HUES64 (cell line): ENCODE measurements around the gene SCN7A.

ENCODE experiments used
- H3K27ac ChIP-seq: 2 replicates; pipeline ENCODE4 v1.7.0; 2013; ENCODE audit warnings: low read depth, low read length, inconsistent platforms
- H3K27me3 ChIP-seq: 2 replicates; pipeline ENCODE4 v1.6.1; 2013; ENCODE audit warnings: mild to moderate bottlenecking, low read length; ENCODE audit not compliant: insufficient read depth
- H3K36me3 ChIP-seq: 2 replicates; pipeline ENCODE4 v1.6.1; 2013; ENCODE audit warnings: mild to moderate bottlenecking, low read length; ENCODE audit not compliant: insufficient read depth
- H3K4me1 ChIP-seq: 2 replicates; pipeline ENCODE4 v1.6.1; 2013; ENCODE audit warnings: mild to moderate bottlenecking, low read length, moderate library complexity; ENCODE audit not compliant: insufficient read depth
- H3K4me3 ChIP-seq: 2 replicates; pipeline ENCODE4 v1.5.1; 2013; ENCODE audit warnings: mild to moderate bottlenecking, low read length, moderate library complexity
- H3K9ac ChIP-seq: 2 replicates; pipeline ENCODE4 v1.6.1; 2013; ENCODE audit warnings: mild to moderate bottlenecking, low read depth, low read length
- H3K9me3 ChIP-seq: 2 replicates; pipeline ENCODE4 v1.6.1; 2013; ENCODE audit warnings: low read depth, low read length; ENCODE audit not compliant: insufficient read depth
- WGBS: fragments of 150-250, 120-280 bp; methylation state at CpG from one replicate; pipeline ENCODE4 v1.1.7; 2013; ENCODE audit warnings: missing lambda C conversion rate; 5-methylcytosine and 5-hydroxymethylcytosine counted together

The SCN7A gene

GRCh38 chr2:166393008-166393407, 101.0 kb downstream of the SCN7A start:
- WGBS, result 92% methylated on average over 3 of the region's 3 CpGs
- Histone ChIP-seq H3K4me3 (no peak overlapping the region), H3K9ac (no peak overlapping the region), H3K9me3 (no peaks in the 10 kb centered on the region), H3K36me3 (no peaks in the 10 kb centered on the region), H3K27ac (no peak overlapping the region), H3K4me1 (no peaks in the 10 kb centered on the region), H3K27me3 (no peaks in the 10 kb centered on the region)

- Histone ChIP-seq H3K27ac (no peak overlapping the region), H3K9me3 (no peaks in the 10 kb centered on the region), H3K4me1 (no peaks in the 10 kb centered on the region), H3K9ac (no peak overlapping the region), H3K27me3 (no peaks in the 10 kb centered on the region), H3K36me3 (no peaks in the 10 kb centered on the region), H3K4me3 (no peak overlapping the region)
- 93% methylated on average over 3 of the region's 3 CpGs for WGBS
Measured at GRCh38 chr2:166388481-166389070, 105.5 kb downstream of the SCN7A start.

GRCh38 chr2:166385313-166385712, 108.7 kb downstream of the SCN7A start:
- no peak overlapping the region for H3K4me3 ChIP-seq
- H3K27me3 ChIP-seq, result no peaks in the 10 kb centered on the region
- WGBS, result 92% methylated on average over 1 of the region's 1 CpG
- H3K9me3 ChIP-seq, result no peaks in the 10 kb centered on the region
- H3K27ac ChIP-seq, result no peak overlapping the region
- H3K36me3 ChIP-seq, result no peaks in the 10 kb centered on the region
- H3K4me1 ChIP-seq, result no peaks in the 10 kb centered on the region
- H3K9ac ChIP-seq, result no peak overlapping the region

GRCh38 chr2:166384774-166385173, 109.3 kb downstream of the SCN7A start:
- Histone ChIP-seq H3K27me3 (no peaks in the 10 kb centered on the region), H3K9me3 (no peaks in the 10 kb centered on the region), H3K9ac (no peak overlapping the region), H3K36me3 (no peaks in the 10 kb centered on the region), H3K4me1 (no peaks in the 10 kb centered on the region), H3K4me3 (no peak overlapping the region), H3K27ac (no peak overlapping the region)
- 96% methylated on average over 5 of the region's 8 CpGs for WGBS

GRCh38 chr2:166382448-166382847, 111.6 kb downstream of the SCN7A start:
- H3K27me3 ChIP-seq, result peaks cover 7% of the 10 kb centered on the region; the same call in 1 of the 2 replicates
- no peak overlapping the region for H3K27ac ChIP-seq
- H3K36me3 ChIP-seq, result no peaks in the 10 kb centered on the region
- H3K9ac ChIP-seq, result no peak overlapping the region
- no peaks in the 10 kb centered on the region for H3K4me1 ChIP-seq
- H3K4me3 ChIP-seq, result no peak overlapping the region
- H3K9me3 ChIP-seq, result no peaks in the 10 kb centered on the region
- WGBS, result 100% methylated on average over 2 of the region's 3 CpGs

GRCh38 chr2:166380615-166381014, 113.4 kb downstream of the SCN7A start:
- no peak overlapping the region for H3K9ac ChIP-seq
- no peak overlapping the region for H3K27ac ChIP-seq
- H3K27me3 ChIP-seq, result peaks cover 18% of the 10 kb centered on the region; the same call in 1 of the 2 replicates
- no peaks in the 10 kb centered on the region for H3K36me3 ChIP-seq
- H3K9me3 ChIP-seq, result no peaks in the 10 kb centered on the region
- H3K4me1 ChIP-seq, result peaks cover 7% of the 10 kb centered on the region; the same call in 1 of the 2 replicates
- WGBS, result 91% methylated on average over 1 of the region's 1 CpG
- H3K4me3 ChIP-seq, result no peak overlapping the region

GRCh38 chr2:166376873-166377272, 117.2 kb downstream of the SCN7A start:
- Histone ChIP-seq H3K27me3 (peaks cover 33% of the 10 kb centered on the region), H3K27ac (no peak overlapping the region), H3K9me3 (no peaks in the 10 kb centered on the region), H3K36me3 (no peaks in the 10 kb centered on the region), H3K4me3 (peak overlapping the region; percentile 99), H3K9ac (peak overlapping the region; percentile 65; the same call in 1 of the 2 replicates), H3K4me1 (peaks cover 36% of the 10 kb centered on the region)
- 44% methylated on average over 2 of the region's 2 CpGs for WGBS

- Histone ChIP-seq H3K9ac (peak overlapping the region; percentile 65; the same call in 1 of the 2 replicates), H3K36me3 (no peaks in the 10 kb centered on the region), H3K9me3 (no peaks in the 10 kb centered on the region), H3K27me3 (peaks cover 33% of the 10 kb centered on the region), H3K4me1 (peaks cover 37% of the 10 kb centered on the region), H3K4me3 (peak overlapping the region; percentile 99), H3K27ac (no peak overlapping the region)
- 16% methylated on average over 6 of the region's 11 CpGs for WGBS
Measured at GRCh38 chr2:166376488-166376828, 117.6 kb downstream of the SCN7A start.

- Histone ChIP-seq H3K4me3 (peak within 1 kb of the TSS; percentile 99), H3K9me3 (no peaks in the 10 kb centered on the region), H3K27me3 (peaks cover 33% of the 10 kb centered on the region), H3K9ac (peak within 1 kb of the TSS; percentile 65), H3K27ac (no peak within 1 kb of the TSS), H3K4me1 (peaks cover 37% of the 10 kb centered on the region), H3K36me3 (no peaks in the 10 kb centered on the region)
- WGBS, result under 1% methylated on average over 41 of the region's 45 CpGs
Measured at GRCh38 chr2:166375736-166376487, 118.1 kb downstream of the SCN7A start, which contains the start of gene SCN9A. Gene SCN9A, minus strand, starts transcription at chr2:166375944. Its CDS starts 64,188 bp downstream, at chr2:166311756.

GRCh38 chr2:166375195-166375735, 118.8 kb downstream of the SCN7A start:
- 6% methylated on average over 11 of the region's 17 CpGs for whole genome bisulfite sequencing
- Histone ChIP-seq H3K36me3 (no peaks in the 10 kb centered on the region), H3K27me3 (peaks cover 33% of the 10 kb centered on the region), H3K27ac (no peak overlapping the region), H3K9me3 (no peaks in the 10 kb centered on the region), H3K4me3 (peak overlapping the region; percentile 99), H3K4me1 (peaks cover 37% of the 10 kb centered on the region), H3K9ac (peak overlapping the region; percentile 61; the same call in 1 of the 2 replicates)

- Histone ChIP-seq H3K27me3 (peaks cover 33% of the 10 kb centered on the region), H3K4me1 (peaks cover 37% of the 10 kb centered on the region), H3K36me3 (no peaks in the 10 kb centered on the region), H3K9me3 (no peaks in the 10 kb centered on the region), H3K27ac (no peak overlapping the region), H3K4me3 (no peak overlapping the region), H3K9ac (no peak overlapping the region)
Measured at GRCh38 chr2:166373951-166374350, 120.1 kb downstream of the SCN7A start.
